Stimulated activated CD8-positive, alpha-beta memory T cell treated with anti-CD3 and anti-CD28 coated beads, Interleukin-15, amount 100 ng/mL, for 1 hour (primary cell): Measurements from ENCODE around the gene GSG1L.
"Not testable (repeated sequence)": the region's sequence is repeated elsewhere in the genome, so short reads cannot be mapped to it uniquely, and the experiment has no call there.

ENCODE experiments used
- DNase-seq: peaks from one replicate; pipeline ENCODE4 v3.0.0-alpha.2; 2020; ENCODE audit warnings: low read depth

Gene GSG1L

GRCh38 chr16:27903046-27903655 lies 160.4 kb downstream of the GSG1L start:
- no peak for DNase-seq

- DNase-seq = no peak
Observed at GRCh38 chr16:27902551-27902950, 161.0 kb downstream of the GSG1L start.

GRCh38 chr16:27901956-27902355 lies 161.6 kb downstream of the GSG1L start:
- no peak for DNase-seq

- DNase-seq = no peak
Observed at GRCh38 chr16:27899736-27900135, 163.8 kb downstream of the GSG1L start.

GRCh38 chr16:27894386-27894785 lies 169.1 kb downstream of the GSG1L start:
- DNase-seq = no peak

GRCh38 chr16:27892879-27893278 lies 170.6 kb downstream of the GSG1L start:
- DNase-seq = no peak

GRCh38 chr16:27890866-27891265 lies 172.6 kb downstream of the GSG1L start:
- DNase-seq = no peak

- DNase-seq = no peak
Observed at GRCh38 chr16:27890006-27890405, 173.5 kb downstream of the GSG1L start.

- DNase-seq = no peak
Observed at GRCh38 chr16:27883576-27883975, 179.9 kb downstream of the GSG1L start.

- DNase-seq = no peak
Observed at GRCh38 chr16:27880287-27880686, 183.2 kb downstream of the GSG1L start.

GRCh38 chr16:27879601-27880247 lies 183.8 kb downstream of the GSG1L start:
- DNase-seq = no peak

- DNase-seq = not testable (repeated sequence)
Observed at GRCh38 chr16:27872627-27873026, 190.9 kb downstream of the GSG1L start.

- DNase-seq = no peak
Observed at GRCh38 chr16:27870116-27870798, 193.3 kb downstream of the GSG1L start.

GRCh38 chr16:27869411-27869810 lies 194.1 kb downstream of the GSG1L start:
- no peak for DNase-seq

- DNase-seq = no peak
Observed at GRCh38 chr16:27868180-27868579, 195.3 kb downstream of the GSG1L start.

- DNase-seq = peak; percentile 24
Observed at GRCh38 chr16:27867122-27868110, 196.1 kb downstream of the GSG1L start.

- no peak for DNase-seq
Observed at GRCh38 chr16:27863377-27863776, 200.1 kb downstream of the GSG1L start.

- no peak for DNase-seq
Observed at GRCh38 chr16:27862953-27863352, 200.6 kb downstream of the GSG1L start.

GRCh38 chr16:27860091-27860490 lies 203.4 kb downstream of the GSG1L start:
- DNase-seq = no peak

- no peak for DNase-seq
Observed at GRCh38 chr16:27859020-27859419, 204.5 kb downstream of the GSG1L start.

- no peak for DNase-seq
Observed at GRCh38 chr16:27853651-27854050, 209.9 kb downstream of the GSG1L start.

GRCh38 chr16:27853101-27853500 lies 210.4 kb downstream of the GSG1L start:
- no peak for DNase-seq
